Breast epithelium (tissue), 3 donors: ENCODE measurements around the gene PPP1R1C.

Source experiments
- CTCF ChIP-seq, 3 donors: fragments of 450-650 bp; IDR thresholded peaks; one replicate each; pipeline ENCODE4 v1.5.1; 2016 to 2017; ENCODE audit warnings: antibody characterized with exemption in 3 of 3, mild to moderate bottlenecking in 3 of 3, moderate library complexity in 3 of 3
- POLR2A ChIP-seq: fragments of 450-650 bp; IDR thresholded peaks from one replicate; pipeline ENCODE4 v1.6.1; 2016; ENCODE audit warnings: antibody characterized with exemption, mild to moderate bottlenecking, moderate library complexity
- POLR2AphosphoS5 ChIP-seq, 3 donors: sonication (generic); formaldehyde crosslinking; IDR thresholded peaks; one replicate each; pipeline ENCODE4 v1.6.1; 2017; ENCODE audit warnings: antibody characterized with exemption in 3 of 3

- TF ChIP-seq CTCF (IDR thresholded peaks at IDR 0.05) = no peak
- TF ChIP-seq POLR2A = no peak
- no peak for TF ChIP-seq POLR2AphosphoS5 (IDR thresholded peaks at IDR 0.05)
These were observed 80.9 kb downstream of the PPP1R1C start for GRCh38 chr2:182066400-182067087.
